ENCODE measurements around the gene LMCD1. TPM values are rescaled to one million over a fixed set of nuclear protein-coding genes. Genes with fewer than 3 reads are reported as not detected.
A peak's percentile ranks its signal among the peaks of the same experiment; 100 is the strongest.

The LMCD1 gene
- total and polyA plus RNA-seq, 9 donors, result 42.1 to 146 (median 127) TPM

- no peak for DNase-seq
- H3K4me3 ChIP-seq, result no peak overlapping the region
- TF ChIP-seq POLR2A (IDR thresholded peaks at IDR 0.05) (no peak), EP300 (IDR thresholded peaks at IDR 0.05) (no peak), CTCF (IDR thresholded peaks at IDR 0.05) (no peak)
- peaks cover 29% of the 10 kb centered on the region for H3K4me1 ChIP-seq (ENCODE audit: insufficient read depth)
- H3K36me3 ChIP-seq, result no peaks in the 10 kb centered on the region
- H3K9me3 ChIP-seq, result no peaks in the 10 kb centered on the region
- WGBS, 3 donors, result 97% methylated on average over 6 of the region's 6 CpGs
- H3K27me3 ChIP-seq, result no peaks in the 10 kb centered on the region
- intact Hi-C loops (cut with DNase I), result loop anchor here in 2 of 4 donors (10.0 kb wide), 1 partner anchor 55 kb away; the partner anchor contains the start of gene LMCD1 (in 2 of the 2)
- H3K27ac ChIP-seq, result no peak overlapping the region
Observed at GRCh38 chr3:8559351-8559750, 57.7 kb downstream of the LMCD1 start.

DNA sequence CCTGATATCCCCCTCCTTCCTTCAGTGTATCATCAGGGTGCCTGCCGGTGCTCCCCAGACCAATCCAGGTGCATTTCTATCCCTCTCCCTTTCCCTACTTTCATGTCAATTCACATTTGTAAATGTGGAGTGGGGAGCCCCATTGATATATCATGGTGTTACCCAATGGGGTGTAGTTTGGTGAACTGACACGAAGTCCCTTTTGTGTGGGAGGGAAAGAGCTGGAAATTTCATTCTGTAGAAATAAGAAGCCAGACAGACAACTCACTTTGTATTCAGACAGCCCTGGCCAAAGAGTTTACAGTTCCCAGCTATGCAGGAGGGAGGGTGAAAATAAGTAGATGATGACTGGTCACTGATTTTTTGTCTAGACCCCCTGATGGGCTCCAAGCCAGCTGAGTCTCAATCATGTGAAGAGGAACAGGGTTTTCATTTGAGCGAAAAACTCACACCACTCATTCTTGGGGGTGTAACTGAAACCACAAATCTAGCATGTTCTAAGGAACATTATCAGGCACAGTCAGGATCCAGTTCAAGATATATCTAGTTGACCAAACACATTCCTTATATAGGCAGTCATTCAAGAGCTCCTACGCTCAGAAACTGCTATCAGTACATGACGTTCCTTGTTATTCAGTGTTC is 58.9 kb downstream of the LMCD1 start:
- TF ChIP-seq POLR2A (IDR thresholded peaks at IDR 0.05) (no peak), EP300 (IDR thresholded peaks at IDR 0.05) (no peak), CTCF (IDR thresholded peaks at IDR 0.05) (no peak)
- Histone ChIP-seq H3K27me3 (no peaks in the 10 kb centered on the region), H3K4me3 (no peak overlapping the region), H3K4me1 (ENCODE audit: insufficient read depth) (peaks cover 20% of the 10 kb centered on the region), H3K36me3 (no peaks in the 10 kb centered on the region), H3K27ac (peak overlapping the region; percentile 0 to 4), H3K9me3 (no peaks in the 10 kb centered on the region)
- WGBS, 3 donors, result 46 to 56% (median 47%) methylated on average over 5 of the region's 5 CpGs
- intact Hi-C loops (cut with DNase I), result no loop called here
- peak in 1 of 5 donors; percentile 36 for DNase-seq

- no peaks in the 10 kb centered on the region for H3K36me3 ChIP-seq
- peak in 4 of 5 donors; percentile 37 to 59 (median 43) for DNase-seq
- peak overlapping the region in 1 of 2 donors; percentile 13 for H3K27ac ChIP-seq
- no peaks in the 10 kb centered on the region for H3K27me3 ChIP-seq
- H3K4me1 ChIP-seq (ENCODE audit: insufficient read depth), result peaks cover 20% of the 10 kb centered on the region
- WGBS, 3 donors, result 30 to 52% (median 50%) methylated on average over 4 of the region's 4 CpGs
- intact Hi-C loops (cut with DNase I), result no loop called here
- no peaks in the 10 kb centered on the region for H3K9me3 ChIP-seq
- TF ChIP-seq POLR2A (IDR thresholded peaks at IDR 0.05) (no peak), CTCF (IDR thresholded peaks at IDR 0.05) (no peak), EP300 (IDR thresholded peaks at IDR 0.05) (no peak)
- no peak overlapping the region for H3K4me3 ChIP-seq
Observed at GRCh38 chr3:8561370-8561769, 59.7 kb downstream of the LMCD1 start.

GRCh38 chr3:8562081-8562595 is 60.5 kb downstream of the LMCD1 start:
- Histone ChIP-seq H3K36me3 (no peaks in the 10 kb centered on the region), H3K27ac (peak overlapping the region in 1 of 2 donors; percentile 13), H3K4me1 (ENCODE audit: insufficient read depth) (peaks cover 13% of the 10 kb centered on the region), H3K4me3 (no peak overlapping the region), H3K9me3 (no peaks in the 10 kb centered on the region), H3K27me3 (no peaks in the 10 kb centered on the region)
- no peak for TF ChIP-seq POLR2A (IDR thresholded peaks at IDR 0.05)
- TF ChIP-seq CTCF (IDR thresholded peaks at IDR 0.05), result no peak
- TF ChIP-seq EP300 (IDR thresholded peaks at IDR 0.05), result no peak
- DNase-seq, result peak in 1 of 5 donors; percentile 23
- 65 to 74% (median 73%) methylated on average over 3 of the region's 3 CpGs for WGBS, 3 donors
- intact Hi-C loops (cut with DNase I), result no loop called here
